Measurements from ENCODE around the gene EPOP. TPM values are rescaled to one million over a fixed set of nuclear protein-coding genes. Genes with fewer than 3 reads are reported as not detected.

EPOP gene
- total RNA-seq, 1 experiment from 2014 or later: 8.4 TPM

GRCh38 chr17:38676706-38677504 lies 2.1 kb upstream of the EPOP start:
- no peaks in the 10 kb centered on the region for H3K9me3 ChIP-seq (ENCODE audit: insufficient read depth, low read depth)
- no peak overlapping the region for H3K4me3 ChIP-seq
- BruUV-seq (replicated peaks): no TSS peak
- peaks cover 20% of the 10 kb centered on the region for H3K4me1 ChIP-seq (replicated peaks; ENCODE audit: insufficient read depth)
- peaks cover 18% of the 10 kb centered on the region for H3F3A ChIP-seq (ENCODE audit: insufficient read depth, low read depth)
- peak; percentile 78 to 86 for DNase-seq
- no peaks in the 10 kb centered on the region for H3K9me2 ChIP-seq (ENCODE audit: insufficient read depth)
- H3K27ac ChIP-seq: no peak overlapping the region
- H3K4me2 ChIP-seq: peak overlapping the region; percentile 4; the same call in 1 of the 2 replicates
- ChIA-PET POLR2A (ENCODE audit: unreplicated experiment) (no interaction called here), CTCF (interaction anchor here (1.7 kb wide), 1 partner anchor 58 kb away, joined by 10 read pairs; no protein-coding TSS in a partner anchor)
- no peaks in the 10 kb centered on the region for H3K27me3 ChIP-seq (ENCODE audit: insufficient read depth, low read depth)
- no peak for TF ChIP-seq EZH2 (IDR thresholded peaks at IDR 0.05; ENCODE audit: low read depth)
- peak; percentile 96 for TF ChIP-seq CTCF (conservative IDR thresholded peaks at IDR 0.05)
- intact Hi-C loops (cut with micrococcal nuclease; ENCODE audit: unreplicated experiment): loop anchor here (1.0 to 10.0 kb wide), 4 partner anchors 57 to 568 kb away; partner anchors contain the start of genes LASP1 and PLXDC1
- H2AFZ ChIP-seq: peak overlapping the region; percentile 36; the same call in 1 of the 2 replicates
- 0 out of 2 replicates have a peak, but pooled peaks cover 4% of the 10 kb centered on the region for H3K79me2 ChIP-seq (ENCODE audit: low read depth)
- no peaks in the 10 kb centered on the region for H4K20me1 ChIP-seq (ENCODE audit: insufficient read depth)
- H3K36me3 ChIP-seq (ENCODE audit: low read depth): no peaks in the 10 kb centered on the region

- no peaks in the 10 kb centered on the region for H3K9me3 ChIP-seq (ENCODE audit: insufficient read depth, low read depth)
- H3K27me3 ChIP-seq (ENCODE audit: insufficient read depth, low read depth): no peaks in the 10 kb centered on the region
- H3K4me3 ChIP-seq: peak overlapping the region; percentile 95
- intact Hi-C loops (cut with micrococcal nuclease; ENCODE audit: unreplicated experiment): loop anchor here (2.0 to 10.0 kb wide), 2 partner anchors 29 to 571 kb away; no protein-coding TSS in a partner anchor
- H2AFZ ChIP-seq: peak overlapping the region; percentile 91
- peaks cover 13% of the 10 kb centered on the region for H3F3A ChIP-seq (ENCODE audit: insufficient read depth, low read depth)
- peak overlapping the region; percentile 92 for H3K4me2 ChIP-seq
- no peaks in the 10 kb centered on the region for H3K36me3 ChIP-seq (ENCODE audit: low read depth)
- DNase-seq: peak in 1 of 2 experiments; percentile 30
- TF ChIP-seq CTCF (conservative IDR thresholded peaks at IDR 0.05) (peak; percentile 37; the same call in 1 of the 2 replicates), EZH2 (IDR thresholded peaks at IDR 0.05; ENCODE audit: low read depth) (no peak)
- ChIA-PET CTCF (no interaction called here), POLR2A (ENCODE audit: unreplicated experiment) (no interaction called here)
- no peaks in the 10 kb centered on the region for H4K20me1 ChIP-seq (ENCODE audit: insufficient read depth)
- H3K9me2 ChIP-seq (ENCODE audit: insufficient read depth): no peaks in the 10 kb centered on the region
- 0 out of 2 replicates have a peak, but pooled peaks cover 4% of the 10 kb centered on the region for H3K79me2 ChIP-seq (ENCODE audit: low read depth)
- BruUV-seq (replicated peaks): TSS peak; percentile 45
- H3K27ac ChIP-seq: no peak overlapping the region
- peaks cover 23% of the 10 kb centered on the region for H3K4me1 ChIP-seq (replicated peaks; ENCODE audit: insufficient read depth)
Measured at GRCh38 chr17:38674014-38674748, 576 bp downstream of the EPOP start.

- BruUV-seq (replicated peaks): no TSS peak
Measured at GRCh38 chr17:38673707-38674013, 1.1 kb downstream of the EPOP start.

More at GRCh38 chr17:38673707-38674013, 1.1 kb downstream of the EPOP start:
- Histone ChIP-seq H3K27ac (no peak overlapping the region), H3K79me2 (ENCODE audit: low read depth) (0 out of 2 replicates have a peak, but pooled peaks cover 4% of the 10 kb centered on the region), H4K20me1 (ENCODE audit: insufficient read depth) (no peaks in the 10 kb centered on the region), H2AFZ (peak overlapping the region; percentile 91), H3F3A (ENCODE audit: insufficient read depth, low read depth) (peaks cover 13% of the 10 kb centered on the region), H3K4me1 (replicated peaks; ENCODE audit: insufficient read depth) (peaks cover 23% of the 10 kb centered on the region), H3K36me3 (ENCODE audit: low read depth) (no peaks in the 10 kb centered on the region), H3K9me3 (ENCODE audit: insufficient read depth, low read depth) (no peaks in the 10 kb centered on the region), H3K9me2 (ENCODE audit: insufficient read depth) (no peaks in the 10 kb centered on the region), H3K4me2 (peak overlapping the region; percentile 92), H3K4me3 (peak overlapping the region; percentile 95), H3K27me3 (ENCODE audit: insufficient read depth, low read depth) (no peaks in the 10 kb centered on the region)
- no peak for DNase-seq
- CTCF ChIA-PET: no interaction called here
- POLR2A ChIA-PET (ENCODE audit: unreplicated experiment): no interaction called here
- TF ChIP-seq CTCF (conservative IDR thresholded peaks at IDR 0.05): no peak
- no peak for TF ChIP-seq EZH2 (IDR thresholded peaks at IDR 0.05; ENCODE audit: low read depth)
- intact Hi-C loops (cut with micrococcal nuclease; ENCODE audit: unreplicated experiment): loop anchor here (2.0 to 10.0 kb wide), 2 partner anchors 29 to 571 kb away; no protein-coding TSS in a partner anchor
